H1 (cell line): ENCODE measurements around the gene CDYL2. TPM values are rescaled to one million over a fixed set of nuclear protein-coding genes. Genes with fewer than 3 reads are reported as not detected.

Source experiments
- CHD7 ChIP-seq: fragments of 300-600 bp; sonication (generic); IDR thresholded peaks from 2 replicates; pipeline ENCODE4 v1.7.1; 2012; ENCODE audit warnings: low read length, moderate library complexity, mild to moderate bottlenecking, inconsistent platforms; ENCODE audit not compliant: insufficient replicate concordance
- EZH2 ChIP-seq: fragments of 200-600 bp; sonication (generic); IDR thresholded peaks from 2 replicates; pipeline ENCODE4 v1.7.1; 2012; ENCODE audit warnings: low read depth, mild to moderate bottlenecking, moderate library complexity, low read length, inconsistent platforms; ENCODE audit not compliant: severe bottlenecking
- KDM5A ChIP-seq: fragments of 200-600 bp; IDR thresholded peaks from 2 replicates; pipeline ENCODE4 v1.7.1; 2012; ENCODE audit warnings: mild to moderate bottlenecking, low read length, inconsistent platforms, mixed read lengths
- POLR2AphosphoS5 ChIP-seq: IDR thresholded peaks from 2 replicates; pipeline ENCODE4 v1.6.1; 2011; ENCODE audit warnings: low read depth, low read length
- RFX5 ChIP-seq: IDR thresholded peaks from 2 replicates; pipeline ENCODE4 v1.6.1; 2011; ENCODE audit warnings: low read depth, low read length, improper control_type of control experiment, borderline replicate concordance
- RNF2 ChIP-seq: fragments of 200-900, 300-1000 bp; sonication (generic); IDR thresholded peaks from 2 replicates; pipeline ENCODE4 v1.7.1; 2016; ENCODE audit warnings: borderline replicate concordance, low read depth, mild to moderate bottlenecking, antibody characterized with exemption, low read length; ENCODE audit not compliant: poor library complexity, severe bottlenecking; ENCODE audit errors: missing control alignments
- SP4 ChIP-seq: IDR thresholded peaks from 2 replicates; pipeline ENCODE4 v1.6.1; 2012; ENCODE audit warnings: low read length, inconsistent platforms
- USF2 ChIP-seq: IDR thresholded peaks from 2 replicates; pipeline ENCODE4 v1.6.1; 2011; ENCODE audit warnings: low read length, improper control_type of control experiment
- polyA plus RNA-seq, 7 experiments: library from polyadenylated mRNA; depleted of rRNA in 3 of 7; stranded (reverse) in 5 of 7; unstranded in 2 of 7; fragments of >200 nt in 5 of 7; fragments of 200-250 nt in 2 of 7; gene quantifications; 1 replicate in 5 of 7; 2 replicates in 1 of 7; 4 replicates in 1 of 7; pipeline versions ENCODE4 v1.2.1 to v1.2.3, GENCODE V29; 2011 to 2013; ENCODE audit warnings: missing spikeins in 2 of 7, mixed read lengths in 2 of 7
- total RNA-seq: library from RNA; stranded (reverse); fragmentation: NEBNext Ultra II Directional; extraction: Animal tissue kit (Norgen Biotek cat#: 25700); gene quantifications from 2 replicates; pipeline ENCODE4 v1.2.1, GENCODE V29; 2021

The CDYL2 gene
- total and polyA plus RNA-seq, 2 of the 8 experiments (the other 6 are each of a cell fraction or from before 2014, with no cell fraction given) = 0.33 to 5.3 TPM

DNA sequence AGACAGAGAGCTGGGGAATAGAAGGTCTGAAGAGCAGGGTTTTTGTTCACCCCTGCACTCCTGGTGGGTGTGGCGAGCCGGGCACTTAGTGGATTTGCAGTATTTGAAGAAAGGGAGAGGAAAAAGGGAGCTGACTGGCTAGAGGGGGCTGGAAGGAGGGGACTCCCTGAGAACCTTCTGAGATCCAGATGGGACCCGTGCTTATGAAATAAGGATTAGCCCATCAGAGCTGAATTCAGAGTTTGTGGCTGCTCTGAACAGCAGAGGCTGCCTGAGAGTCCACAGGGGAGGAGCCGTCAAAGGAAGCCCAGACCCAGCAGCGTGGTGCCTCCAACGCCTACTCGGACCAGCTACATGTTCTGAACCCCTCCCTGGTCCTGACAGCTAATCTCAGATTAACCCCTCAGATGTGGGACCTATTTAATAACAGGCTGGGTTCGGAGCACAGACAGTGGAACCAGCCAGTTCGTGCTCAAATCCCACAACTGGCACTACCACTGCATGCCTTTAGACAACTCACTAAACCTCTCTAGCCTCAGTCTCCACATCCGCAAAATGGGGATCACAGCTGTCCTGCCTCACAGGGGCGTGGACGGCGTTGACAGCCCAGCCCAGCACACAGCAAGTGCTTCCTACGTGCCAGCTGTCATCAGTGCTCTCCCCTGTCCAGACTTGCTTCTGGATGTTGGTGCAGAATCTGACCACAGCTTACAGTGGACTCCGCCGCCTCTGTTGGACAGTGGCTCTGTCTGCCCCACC is 193.0 kb downstream of the CDYL2 start (continued):
- TF ChIP-seq CHD7 = no peak
- TF ChIP-seq RFX5 = no peak
- TF ChIP-seq RNF2 = no peak
- no peak for TF ChIP-seq EZH2
- no peak for TF ChIP-seq POLR2AphosphoS5
- TF ChIP-seq USF2 = no peak
- no peak for TF ChIP-seq SP4
- TF ChIP-seq KDM5A = no peak
- TF ChIP-seq, all 59 proteins: peak for 0
